HG03025 (cell line): ENCODE measurements around the gene TAPT1.

Experiments
- ATAC-seq: cut with Tn5 transposase; IDR thresholded peaks from one replicate; pipeline ENCODE4 v1.9.1; 2021; ENCODE audit warnings: mild to moderate bottlenecking, moderate library complexity; ENCODE audit not compliant: unreplicated experiment, low FRiP score

The TAPT1 gene

DNA sequence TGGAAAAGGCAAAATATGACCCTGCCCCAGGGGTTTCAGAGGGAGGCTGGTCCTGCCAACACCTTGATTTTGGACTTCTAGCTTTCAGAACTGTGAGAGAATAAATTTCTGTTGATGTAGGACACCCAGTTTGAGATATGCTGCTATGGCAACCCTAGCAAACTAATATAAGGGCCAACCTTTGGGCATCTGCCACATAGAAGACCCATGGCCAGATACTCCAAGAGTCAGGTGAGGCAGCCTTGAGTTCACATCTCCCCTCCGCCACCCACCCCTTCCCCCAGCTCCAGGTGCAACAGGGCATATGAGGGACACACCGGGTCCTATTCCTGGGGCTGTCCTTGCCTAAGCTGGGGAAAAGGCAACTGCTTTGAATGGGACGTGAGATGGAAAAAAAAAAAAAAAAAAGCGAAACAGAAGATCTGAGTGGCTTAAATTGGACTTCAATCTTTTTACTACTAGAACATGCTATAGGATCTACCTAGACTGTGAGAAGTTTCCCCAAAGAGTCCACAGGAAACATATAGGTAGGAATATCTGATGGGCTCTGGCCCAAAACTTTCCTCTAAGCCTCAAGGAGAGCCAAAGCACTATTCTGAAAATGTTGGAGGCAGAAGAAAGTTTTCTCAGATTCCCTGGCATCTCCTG is 85.9 kb downstream of the TAPT1 start:
- ATAC-seq = no peak

DNA sequence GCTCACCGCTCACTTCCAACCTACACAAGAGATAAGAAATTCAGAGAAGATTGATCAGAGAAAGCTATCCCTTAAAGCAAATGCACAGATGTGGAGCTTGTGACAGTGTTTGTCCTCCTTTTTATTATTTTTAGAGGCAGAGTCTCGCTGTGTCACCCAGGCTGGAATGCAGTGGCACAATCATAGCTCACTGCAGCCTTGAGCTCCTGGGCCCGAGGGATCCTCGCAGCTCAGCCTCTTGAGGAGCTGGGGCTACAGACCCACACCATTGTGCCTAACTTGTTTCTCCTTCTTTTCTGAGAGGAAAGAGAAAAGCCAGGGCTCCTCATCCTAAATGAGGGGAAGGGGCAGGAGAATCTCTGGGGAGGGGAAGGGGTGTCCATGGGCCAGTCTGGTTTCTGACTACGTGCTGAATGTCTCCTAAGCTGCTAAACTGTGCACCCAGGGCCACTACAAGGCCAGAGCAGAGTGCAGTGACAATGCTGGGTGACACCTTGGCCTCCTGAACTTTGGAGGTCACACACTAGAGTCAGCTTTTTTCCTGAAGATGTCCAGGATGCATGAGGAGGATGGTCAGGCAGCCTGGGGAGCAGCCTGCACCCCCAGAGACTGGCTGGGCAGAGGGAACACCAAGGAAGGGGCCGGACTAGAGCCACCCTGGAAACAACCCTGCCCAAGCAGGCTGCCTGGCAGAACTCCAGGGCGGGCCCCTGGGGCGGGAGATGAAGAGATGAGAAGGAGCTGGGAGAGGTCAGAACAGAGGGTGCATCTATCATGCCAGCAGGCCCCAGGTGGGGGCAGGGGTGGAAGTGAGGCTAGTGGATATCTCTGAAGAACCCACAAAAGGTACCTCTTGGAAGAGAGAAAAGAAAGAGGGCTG is 87.0 kb downstream of the TAPT1 start:
- no peak for ATAC-seq

DNA sequence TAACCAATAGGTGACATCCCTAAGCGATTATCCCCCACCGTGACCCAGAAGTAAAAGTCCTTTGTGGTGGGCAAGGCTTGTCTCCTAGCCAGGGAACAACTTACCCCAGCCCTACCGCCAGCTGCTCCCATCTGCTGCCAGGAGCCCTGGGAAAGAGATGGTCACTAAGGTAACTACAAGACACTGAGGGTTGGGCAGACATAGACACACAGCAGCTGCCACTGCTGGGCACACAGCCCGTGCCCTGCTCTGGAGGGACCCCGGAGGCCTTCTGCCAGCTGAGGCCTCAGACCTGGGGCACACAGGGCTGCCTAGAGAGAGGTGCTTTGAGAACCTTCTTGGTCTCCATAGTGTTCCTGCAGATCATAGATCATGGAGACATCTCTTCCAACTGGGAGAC is 89.4 kb downstream of the TAPT1 start:
- ATAC-seq = no peak

- no peak for ATAC-seq
These were observed 90.0 kb downstream of the TAPT1 start for GRCh38 chr4:16136311-16136710.

- no peak for ATAC-seq
These were observed 92.9 kb downstream of the TAPT1 start for GRCh38 chr4:16133406-16133805.

DNA sequence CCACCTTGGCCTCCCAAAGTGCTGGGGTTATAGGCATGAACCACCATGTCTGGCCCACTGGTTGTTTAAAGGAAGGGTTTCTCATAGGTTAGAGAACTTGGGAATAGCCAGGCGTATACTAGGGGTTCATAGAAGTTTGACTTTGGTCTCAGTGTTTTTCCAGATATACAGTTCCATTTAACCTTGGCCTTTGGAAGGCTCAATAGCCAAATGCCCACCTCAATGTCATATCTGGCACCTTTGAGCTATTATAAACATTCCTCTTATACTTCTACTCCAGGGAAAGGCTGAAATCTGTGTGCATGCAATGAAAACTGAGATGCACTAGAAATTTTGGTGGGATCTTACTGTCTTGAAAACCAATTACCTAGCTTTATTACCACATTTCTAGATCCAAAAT is 95.0 kb downstream of the TAPT1 start:
- no peak for ATAC-seq

DNA sequence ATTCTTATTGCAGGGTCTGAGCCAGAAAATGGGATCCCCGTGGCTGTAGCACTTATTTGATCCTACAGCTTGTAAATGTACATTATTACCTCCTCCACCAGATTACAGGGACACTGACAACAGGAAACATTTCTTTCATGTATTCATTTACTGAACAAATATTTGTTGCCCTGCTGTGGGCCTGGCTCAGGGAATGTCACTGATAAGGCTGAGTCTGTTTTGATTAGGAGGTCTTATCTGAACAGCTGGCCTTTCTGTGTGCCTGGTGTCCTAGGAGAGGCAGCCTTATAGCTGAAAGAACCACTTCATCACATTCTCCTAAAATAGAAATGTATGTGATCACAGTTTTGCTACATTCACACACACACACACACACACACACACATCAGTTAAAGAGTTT is 96.9 kb downstream of the TAPT1 start:
- ATAC-seq = no peak

DNA sequence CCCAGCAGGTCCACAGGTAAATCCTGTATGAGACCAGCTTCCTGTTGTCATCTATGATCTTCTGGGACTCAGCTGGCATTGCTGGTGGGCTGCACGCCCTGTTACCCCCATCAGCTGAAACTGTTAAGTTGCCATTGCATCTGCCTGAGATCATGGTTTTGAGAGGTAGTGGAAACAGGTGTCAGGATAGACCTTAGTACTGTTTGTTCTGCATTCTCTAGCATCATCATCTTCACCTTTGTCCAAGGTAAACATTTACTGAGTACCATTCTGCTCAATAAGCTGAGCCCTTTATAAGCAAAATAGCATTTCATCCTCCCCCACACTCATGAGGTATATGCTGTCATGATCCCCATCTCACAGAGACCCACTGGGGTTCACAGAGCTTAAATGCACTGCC is 99.6 kb downstream of the TAPT1 start:
- ATAC-seq = no peak

DNA sequence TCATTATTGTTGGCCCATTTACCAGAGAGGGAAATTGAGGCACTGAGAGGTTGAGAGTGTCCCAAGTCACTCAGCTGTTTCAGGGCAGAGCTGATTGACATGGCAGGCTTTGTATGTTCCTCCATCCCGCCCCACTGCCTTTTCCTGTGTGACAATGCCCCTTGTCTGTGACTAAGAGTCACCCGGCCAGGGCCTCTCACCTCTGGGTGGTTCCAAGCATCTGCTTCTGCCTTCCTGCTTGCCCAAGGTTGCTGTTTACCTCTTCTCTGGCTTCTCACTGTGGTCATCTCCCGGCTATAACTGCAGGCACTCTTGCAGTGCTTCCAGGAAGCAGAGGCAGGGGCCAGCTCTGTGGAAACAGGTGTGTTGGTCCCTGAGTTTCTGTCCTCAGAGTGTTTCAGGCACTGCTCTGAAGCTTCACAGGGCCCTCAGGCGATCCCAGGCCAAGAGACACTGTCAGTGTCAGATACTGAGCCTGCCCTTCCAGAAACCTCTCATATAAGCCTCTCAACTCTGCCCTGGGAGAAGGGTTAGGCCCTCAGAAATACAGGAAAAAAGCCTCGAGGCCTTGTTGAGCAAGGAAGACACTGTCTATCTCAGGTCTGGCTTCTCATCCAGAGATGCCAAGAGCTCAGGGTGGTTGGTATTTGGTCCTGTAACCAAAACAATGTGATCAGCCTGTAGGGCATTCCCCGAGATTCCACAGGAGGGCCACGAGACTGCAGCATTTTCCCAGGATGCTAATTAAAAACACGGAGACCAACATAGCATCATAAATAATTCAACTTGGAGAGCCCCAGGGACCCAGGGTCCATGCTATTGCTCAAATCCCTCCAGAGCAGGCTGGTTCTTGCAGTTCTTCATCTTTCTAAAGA is 100.5 kb downstream of the TAPT1 start:
- no peak for ATAC-seq

GRCh38 chr4:16124232-16124631 is 102.0 kb downstream of the TAPT1 start:
- no peak for ATAC-seq

GRCh38 chr4:16123356-16124084 is 102.8 kb downstream of the TAPT1 start:
- no peak for ATAC-seq

GRCh38 chr4:16122784-16123183 is 103.5 kb downstream of the TAPT1 start:
- no peak for ATAC-seq

DNA sequence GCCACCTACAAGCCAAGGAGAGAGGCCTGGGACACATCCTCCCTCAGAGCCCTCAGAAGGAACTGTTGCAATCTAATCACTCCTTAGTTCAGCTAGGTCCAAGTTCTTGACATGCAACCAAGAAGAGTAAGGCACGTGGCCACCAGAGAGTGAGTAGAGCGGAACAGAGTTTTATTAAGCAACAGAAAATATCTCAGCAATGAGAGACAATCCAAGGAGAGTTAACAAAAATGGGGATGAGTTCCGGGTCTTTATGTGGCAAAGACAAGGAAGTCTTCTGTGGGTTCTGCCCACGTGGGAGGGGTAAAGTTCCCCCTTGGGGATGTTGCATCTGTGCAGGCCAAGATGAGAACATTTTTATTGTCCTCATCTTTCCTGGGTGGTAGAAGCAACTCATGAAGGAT is 104.0 kb downstream of the TAPT1 start:
- ATAC-seq = no peak

DNA sequence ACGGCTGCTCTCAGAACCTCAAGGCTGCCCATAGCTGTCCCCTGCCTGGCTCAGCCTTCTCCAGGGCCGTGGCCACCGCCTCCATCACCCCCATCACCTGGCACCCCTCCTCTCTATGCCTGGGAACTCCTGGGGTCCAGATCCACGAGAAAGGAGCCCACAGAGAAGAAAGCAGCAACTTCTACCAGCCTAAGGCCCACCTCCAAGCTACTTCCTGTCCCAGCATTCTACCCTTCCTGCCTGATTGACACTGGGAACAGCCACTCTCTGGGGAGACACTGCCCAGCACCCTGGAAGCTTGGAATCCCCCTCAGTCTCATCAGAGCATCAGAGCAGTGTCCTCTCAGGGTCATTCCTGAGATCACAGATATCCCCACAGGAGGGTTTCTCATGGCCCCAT is 105.6 kb downstream of the TAPT1 start:
- ATAC-seq = no peak

- no peak for ATAC-seq
These were observed 106.3 kb downstream of the TAPT1 start for GRCh38 chr4:16119981-16120380.

GRCh38 chr4:16118090-16118489 is 108.2 kb downstream of the TAPT1 start:
- ATAC-seq = no peak

- ATAC-seq = no peak
These were observed 109.1 kb downstream of the TAPT1 start for GRCh38 chr4:16117164-16117563.

GRCh38 chr4:16116493-16116990 is 109.7 kb downstream of the TAPT1 start:
- no peak for ATAC-seq

DNA sequence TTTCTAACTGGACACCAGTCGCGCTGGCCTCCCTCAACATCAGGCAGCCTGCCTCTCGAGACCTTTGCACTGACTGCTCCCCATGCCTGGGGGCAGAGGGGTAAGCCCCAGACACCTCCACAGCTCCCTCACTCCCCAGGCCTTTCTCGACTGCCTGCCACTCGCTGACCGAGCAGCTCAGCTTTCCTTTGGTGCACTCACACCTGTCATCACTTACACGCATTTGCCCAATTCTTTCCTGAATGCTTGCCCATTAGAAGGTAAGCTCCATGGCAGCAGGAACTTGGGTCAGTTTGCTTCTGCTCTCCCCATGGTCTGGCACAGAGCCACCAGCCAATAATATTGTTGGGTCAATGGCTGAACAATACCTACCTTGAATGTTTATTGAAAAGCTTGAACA is 110.3 kb downstream of the TAPT1 start:
- no peak for ATAC-seq

DNA sequence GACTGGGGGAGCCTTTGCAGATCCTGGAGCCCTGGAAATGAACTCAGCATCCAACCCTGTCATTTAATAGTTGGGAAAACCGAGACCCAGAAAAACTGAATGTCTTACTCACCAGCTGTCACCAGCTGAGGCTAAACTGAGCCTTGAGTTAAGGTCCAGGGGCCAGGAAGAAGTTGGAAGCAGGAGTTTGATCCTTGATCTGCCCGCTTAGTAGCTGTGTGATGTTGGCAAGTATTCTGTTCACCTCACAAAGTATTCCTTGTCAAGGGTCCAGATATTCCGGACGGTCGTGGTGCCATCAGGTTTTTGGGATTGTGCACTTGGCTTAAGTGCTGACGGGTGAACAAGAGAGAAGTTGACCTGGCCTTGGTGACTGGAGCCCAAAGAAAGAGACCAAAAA is 111.7 kb downstream of the TAPT1 start:
- no peak for ATAC-seq
